Measurements from ENCODE around the gene TP53TG5. TPM values are rescaled to one million over a fixed set of nuclear protein-coding genes. Genes with fewer than 3 reads are reported as not detected.

TP53TG5 gene
- total RNA-seq, 1 experiment from 2014 or later: not detected

DNA sequence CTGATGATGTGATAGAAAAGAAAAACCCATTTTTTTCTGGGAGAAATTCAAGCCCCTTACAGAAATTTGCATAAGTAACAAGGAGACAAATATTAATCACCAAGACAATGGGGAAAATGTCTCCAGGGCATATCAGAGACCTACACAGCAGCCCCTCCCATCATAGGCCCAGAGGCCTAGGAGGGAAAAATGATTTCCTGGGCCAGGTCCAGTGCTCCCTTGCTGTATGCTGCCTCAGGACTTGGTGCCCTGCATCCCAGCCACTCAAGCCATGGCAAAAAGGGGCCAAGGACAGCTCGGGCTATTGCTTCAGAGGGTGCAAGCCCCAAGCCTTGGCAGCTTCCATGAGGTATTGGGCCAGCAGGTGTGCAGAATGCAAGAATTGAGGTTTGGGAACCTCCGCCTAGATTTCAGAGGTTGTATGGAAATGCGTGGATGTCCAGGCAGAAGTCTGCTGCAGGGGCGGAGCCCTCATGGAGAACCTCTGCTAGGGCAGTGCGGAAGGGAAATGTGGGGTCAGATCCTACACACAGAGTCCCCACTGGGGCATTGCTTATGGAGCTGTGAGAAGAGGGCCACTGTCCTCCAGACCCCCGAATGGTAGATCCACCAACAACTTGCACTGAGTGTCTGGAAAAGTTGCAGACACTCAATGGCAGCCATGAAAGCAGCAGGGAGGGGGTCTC, 22.4 kb upstream of the TP53TG5 start:
- no peak for ATAC-seq
- Histone ChIP-seq H3K9me2 (replicated peaks; ENCODE audit: low read length) (no peaks in the 10 kb centered on the region), H3K4me3 (ENCODE audit: low read length) (no peak overlapping the region), H4K20me1 (ENCODE audit: low read length) (no peaks in the 10 kb centered on the region), H3K4me1 (ENCODE audit: insufficient read depth, low read length) (peaks cover 4% of the 10 kb centered on the region; the same call in 1 of the 2 replicates), H3K79me2 (ENCODE audit: low read length) (no peaks in the 10 kb centered on the region), H3K36me3 (ENCODE audit: low read depth, low read length) (peaks cover 19% of the 10 kb centered on the region; the same call in 1 of the 2 replicates), H3K9me3 (ENCODE audit: low read length) (peaks cover 20% of the 10 kb centered on the region), H3K27me3 (ENCODE audit: low read length) (no peaks in the 10 kb centered on the region), H3K27ac (ENCODE audit: low read length) (no peak overlapping the region), H3F3A (ENCODE audit: low read length, unreplicated experiment) (no peaks in the 10 kb centered on the region), H3K9ac (ENCODE audit: low read length) (no peak overlapping the region), H3K4me2 (ENCODE audit: low read length) (no peak overlapping the region), H2AFZ (ENCODE audit: low read length) (no peak overlapping the region)
- DNase-seq: no peak
- TF ChIP-seq EZH2phosphoT487 (IDR thresholded peaks at IDR 0.05; ENCODE audit: borderline replicate concordance, low read length) (no peak), EZH2 (IDR thresholded peaks at IDR 0.05; ENCODE audit: low read length, unreplicated experiment) (no peak)
- TF ChIP-seq, protein P1, sequence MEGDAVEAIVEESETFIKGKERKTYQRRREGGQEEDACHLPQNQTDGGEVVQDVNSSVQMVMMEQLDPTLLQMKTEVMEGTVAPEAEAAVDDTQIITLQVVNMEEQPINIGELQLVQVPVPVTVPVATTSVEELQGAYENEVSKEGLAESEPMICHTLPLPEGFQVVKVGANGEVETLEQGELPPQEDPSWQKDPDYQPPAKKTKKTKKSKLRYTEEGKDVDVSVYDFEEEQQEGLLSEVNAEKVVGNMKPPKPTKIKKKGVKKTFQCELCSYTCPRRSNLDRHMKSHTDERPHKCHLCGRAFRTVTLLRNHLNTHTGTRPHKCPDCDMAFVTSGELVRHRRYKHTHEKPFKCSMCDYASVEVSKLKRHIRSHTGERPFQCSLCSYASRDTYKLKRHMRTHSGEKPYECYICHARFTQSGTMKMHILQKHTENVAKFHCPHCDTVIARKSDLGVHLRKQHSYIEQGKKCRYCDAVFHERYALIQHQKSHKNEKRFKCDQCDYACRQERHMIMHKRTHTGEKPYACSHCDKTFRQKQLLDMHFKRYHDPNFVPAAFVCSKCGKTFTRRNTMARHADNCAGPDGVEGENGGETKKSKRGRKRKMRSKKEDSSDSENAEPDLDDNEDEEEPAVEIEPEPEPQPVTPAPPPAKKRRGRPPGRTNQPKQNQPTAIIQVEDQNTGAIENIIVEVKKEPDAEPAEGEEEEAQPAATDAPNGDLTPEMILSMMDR (conservative IDR thresholded peaks at IDR 0.05; ENCODE audit: low read depth, low read length): no peak
- intact Hi-C loops (cut with micrococcal nuclease): no loop called here
- ChIA-PET CTCF (no interaction called here), POLR2A (ENCODE audit: unreplicated experiment) (no interaction called here)
- BruUV-seq (replicated peaks): no TSS peak

DNA sequence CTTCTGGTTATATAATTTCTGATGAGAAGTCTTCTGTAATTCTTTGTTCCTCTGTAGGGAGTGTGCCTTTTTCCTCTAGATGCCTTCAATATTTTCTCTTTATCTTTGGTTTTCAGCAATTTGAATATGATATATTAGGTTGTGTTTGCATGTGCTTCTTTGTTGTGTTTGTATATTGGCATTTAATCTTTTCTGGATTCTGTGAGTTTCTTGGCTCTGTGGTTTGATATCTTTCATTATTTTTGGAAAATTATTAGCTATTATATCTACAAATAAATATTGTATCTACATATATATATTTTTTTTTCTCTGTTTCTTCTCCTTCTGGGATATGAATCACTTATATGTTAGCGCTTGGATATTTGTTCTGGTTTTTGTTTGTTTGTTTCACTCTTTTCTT, 20.9 kb upstream of the TP53TG5 start:
- Histone ChIP-seq H3K4me3 (ENCODE audit: low read length) (no peak overlapping the region), H3K36me3 (ENCODE audit: low read depth, low read length) (peaks cover 19% of the 10 kb centered on the region; the same call in 1 of the 2 replicates), H3K4me1 (ENCODE audit: insufficient read depth, low read length) (no peaks in the 10 kb centered on the region), H3K79me2 (ENCODE audit: low read length) (no peaks in the 10 kb centered on the region), H3K27me3 (ENCODE audit: low read length) (no peaks in the 10 kb centered on the region), H3K9me2 (replicated peaks; ENCODE audit: low read length) (no peaks in the 10 kb centered on the region), H2AFZ (ENCODE audit: low read length) (no peak overlapping the region), H3F3A (ENCODE audit: low read length, unreplicated experiment) (no peaks in the 10 kb centered on the region), H3K27ac (ENCODE audit: low read length) (no peak overlapping the region), H3K9ac (ENCODE audit: low read length) (no peak overlapping the region), H4K20me1 (ENCODE audit: low read length) (no peaks in the 10 kb centered on the region), H3K9me3 (ENCODE audit: low read length) (peaks cover 20% of the 10 kb centered on the region), H3K4me2 (ENCODE audit: low read length) (no peak overlapping the region)
- ATAC-seq (no peak), DNase-seq (no peak)
- ChIA-PET CTCF (no interaction called here), POLR2A (ENCODE audit: unreplicated experiment) (no interaction called here)
- BruUV-seq (replicated peaks): no TSS peak
- intact Hi-C loops (cut with micrococcal nuclease): no loop called here
- TF ChIP-seq EZH2phosphoT487 (IDR thresholded peaks at IDR 0.05; ENCODE audit: borderline replicate concordance, low read length) (no peak), EZH2 (IDR thresholded peaks at IDR 0.05; ENCODE audit: low read length, unreplicated experiment) (no peak)
- TF ChIP-seq, protein P1 (conservative IDR thresholded peaks at IDR 0.05; ENCODE audit: low read depth, low read length): no peak

DNA sequence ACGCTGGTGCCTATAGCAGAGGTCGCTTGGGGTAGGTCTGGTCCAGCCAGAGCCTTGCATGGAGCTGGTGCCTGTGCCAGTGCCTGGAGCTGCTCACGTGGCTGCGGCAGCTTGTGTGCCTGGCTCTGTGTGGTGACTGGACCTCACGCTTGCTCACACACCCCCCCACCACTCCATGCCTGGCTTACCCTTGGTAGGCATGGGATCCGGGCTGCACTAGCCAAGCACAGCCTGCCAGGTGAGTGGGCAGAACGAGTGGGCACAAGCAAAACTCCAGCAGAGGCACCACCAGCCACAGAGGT, 16.9 kb upstream of the TP53TG5 start:
- Histone ChIP-seq H4K20me1 (ENCODE audit: low read length) (no peaks in the 10 kb centered on the region), H3K79me2 (ENCODE audit: low read length) (no peaks in the 10 kb centered on the region), H3K9me3 (ENCODE audit: low read length) (peaks cover 13% of the 10 kb centered on the region), H3K27ac (ENCODE audit: low read length) (no peak overlapping the region), H3K4me2 (ENCODE audit: low read length) (no peak overlapping the region), H3K9ac (ENCODE audit: low read length) (no peak overlapping the region), H3K27me3 (ENCODE audit: low read length) (no peaks in the 10 kb centered on the region), H3F3A (ENCODE audit: low read length, unreplicated experiment) (no peaks in the 10 kb centered on the region), H3K9me2 (replicated peaks; ENCODE audit: low read length) (no peaks in the 10 kb centered on the region), H3K4me3 (ENCODE audit: low read length) (no peak overlapping the region), H3K36me3 (ENCODE audit: low read depth, low read length) (peaks cover 7% of the 10 kb centered on the region; the same call in 1 of the 2 replicates), H2AFZ (ENCODE audit: low read length) (no peak overlapping the region), H3K4me1 (ENCODE audit: insufficient read depth, low read length) (no peaks in the 10 kb centered on the region)
- ChIA-PET POLR2A (ENCODE audit: unreplicated experiment) (no interaction called here), CTCF (no interaction called here)
- DNase-seq (no peak), ATAC-seq (no peak)
- TF ChIP-seq, protein P1 (conservative IDR thresholded peaks at IDR 0.05; ENCODE audit: low read depth, low read length): no peak
- TF ChIP-seq EZH2 (IDR thresholded peaks at IDR 0.05; ENCODE audit: low read length, unreplicated experiment) (no peak), EZH2phosphoT487 (IDR thresholded peaks at IDR 0.05; ENCODE audit: borderline replicate concordance, low read length) (no peak)
- intact Hi-C loops (cut with micrococcal nuclease): no loop called here
- BruUV-seq (replicated peaks): no TSS peak
